Activated T-helper 17 cell treated with anti-CD3 and anti-CD28 coated beads, Interleukin-2, amount 50 U/mL, for 72 hours (primary cell): ENCODE results near the gene A4GALT. TPM values are rescaled to one million over a fixed set of nuclear protein-coding genes. Genes with fewer than 3 reads are reported as not detected.
"Not testable (repeated sequence)": the region's sequence is repeated elsewhere in the genome, so short reads cannot be mapped to it uniquely, and the experiment has no call there.

ENCODE experiments used
- ATAC-seq: fragments of 150-1000 bp; cut with Tn5 transposase; replicated peaks from 2 replicates; pipeline ENCODE4 v1.10.0; 2021; ENCODE audit warnings: mild to moderate bottlenecking, moderate library complexity
- H3K27ac Mint-ChIP-seq: one replicate; pipeline ENCODE4 v1.8.0; 2022; ENCODE audit warnings: mixed read lengths
- H3K27me3 Mint-ChIP-seq: one replicate; pipeline ENCODE4 v1.8.0; 2022; ENCODE audit warnings: mixed read lengths
- H3K36me3 Mint-ChIP-seq: one replicate; pipeline ENCODE4 v1.8.0; 2022; ENCODE audit warnings: low read depth, mild to moderate bottlenecking, mixed read lengths
- H3K4me1 Mint-ChIP-seq: one replicate; pipeline ENCODE4 v1.8.0; 2022; ENCODE audit warnings: mixed read lengths
- H3K4me3 Mint-ChIP-seq: one replicate; pipeline ENCODE4 v1.8.0; 2022; ENCODE audit warnings: mild to moderate bottlenecking, mixed read lengths
- H3K9me3 Mint-ChIP-seq: one replicate; pipeline ENCODE4 v1.8.0; 2022; ENCODE audit warnings: mixed read lengths
- total RNA-seq, 2 donors: library from RNA; stranded (reverse); gene quantifications; one replicate each; pipeline ENCODE4 v1.2.3, GENCODE V29; 2022

A4GALT gene
- total RNA-seq, 2 donors from 2014 or later = 0.19 TPM; not detected in 1

GRCh38 chr22:42686756-42687491 is 33.7 kb downstream of the A4GALT start:
- Mint-ChIP-seq H3K4me3 (no peak overlapping the region), H3K27me3 (no peaks in the 10 kb centered on the region), H3K27ac (no peak overlapping the region), H3K9me3 (no peaks in the 10 kb centered on the region), H3K4me1 (no peaks in the 10 kb centered on the region), H3K36me3 (no peaks in the 10 kb centered on the region)
- ATAC-seq = no peak

GRCh38 chr22:42685941-42686653 is 34.6 kb downstream of the A4GALT start:
- no peaks in the 10 kb centered on the region for H3K9me3 Mint-ChIP-seq
- H3K27ac Mint-ChIP-seq = no peak overlapping the region
- no peaks in the 10 kb centered on the region for H3K36me3 Mint-ChIP-seq
- H3K27me3 Mint-ChIP-seq = no peaks in the 10 kb centered on the region
- no peak overlapping the region for H3K4me3 Mint-ChIP-seq
- ATAC-seq = no peak
- no peaks in the 10 kb centered on the region for H3K4me1 Mint-ChIP-seq

DNA sequence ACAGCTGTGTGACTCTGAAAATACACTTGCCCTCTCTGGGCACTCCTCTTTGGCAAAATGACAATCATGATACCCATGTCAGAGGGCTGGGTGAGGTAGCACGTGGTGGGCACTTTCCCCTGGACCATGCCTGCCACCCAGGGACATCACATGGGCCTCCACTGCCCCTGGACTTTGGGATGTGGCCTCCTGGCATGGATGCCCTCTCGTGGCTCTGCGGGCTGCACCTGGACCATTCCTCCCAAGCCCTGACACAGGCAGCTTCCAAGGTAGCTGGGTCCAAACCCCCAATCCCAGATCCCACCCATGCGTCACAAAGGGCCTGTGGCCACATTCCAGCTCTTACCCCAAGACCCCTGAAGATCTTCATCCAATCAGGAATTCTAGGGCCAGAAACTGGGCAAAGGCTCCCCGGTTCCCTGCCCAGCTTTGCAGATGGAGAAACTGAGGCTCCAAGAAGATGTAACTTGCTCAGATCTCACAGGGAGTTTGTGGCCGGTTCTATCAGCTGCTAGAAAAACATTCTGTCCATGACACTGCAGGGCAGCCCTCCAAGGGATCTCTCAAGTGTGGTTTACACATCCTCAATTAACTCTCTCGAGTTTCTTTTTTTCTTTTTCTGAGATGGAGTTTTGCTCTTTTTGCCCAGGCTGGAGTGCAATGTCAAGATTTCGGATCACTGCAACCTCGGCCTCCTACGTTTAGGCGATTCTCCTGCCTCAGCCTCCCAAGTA is 36.0 kb downstream of the A4GALT start:
- H3K9me3 Mint-ChIP-seq = peaks cover under 1% of the 10 kb centered on the region
- H3K27ac Mint-ChIP-seq = no peak overlapping the region
- no peak overlapping the region for H3K4me3 Mint-ChIP-seq
- no peaks in the 10 kb centered on the region for H3K36me3 Mint-ChIP-seq
- no peaks in the 10 kb centered on the region for H3K4me1 Mint-ChIP-seq
- ATAC-seq = no peak
- H3K27me3 Mint-ChIP-seq = no peaks in the 10 kb centered on the region

- Mint-ChIP-seq H3K9me3 (peaks cover 3% of the 10 kb centered on the region), H3K4me3 (no peak overlapping the region), H3K36me3 (no peaks in the 10 kb centered on the region), H3K4me1 (no peaks in the 10 kb centered on the region), H3K27ac (no peak overlapping the region), H3K27me3 (no peaks in the 10 kb centered on the region)
- no peak for ATAC-seq
Observed at GRCh38 chr22:42683578-42684283, 36.9 kb downstream of the A4GALT start.

DNA sequence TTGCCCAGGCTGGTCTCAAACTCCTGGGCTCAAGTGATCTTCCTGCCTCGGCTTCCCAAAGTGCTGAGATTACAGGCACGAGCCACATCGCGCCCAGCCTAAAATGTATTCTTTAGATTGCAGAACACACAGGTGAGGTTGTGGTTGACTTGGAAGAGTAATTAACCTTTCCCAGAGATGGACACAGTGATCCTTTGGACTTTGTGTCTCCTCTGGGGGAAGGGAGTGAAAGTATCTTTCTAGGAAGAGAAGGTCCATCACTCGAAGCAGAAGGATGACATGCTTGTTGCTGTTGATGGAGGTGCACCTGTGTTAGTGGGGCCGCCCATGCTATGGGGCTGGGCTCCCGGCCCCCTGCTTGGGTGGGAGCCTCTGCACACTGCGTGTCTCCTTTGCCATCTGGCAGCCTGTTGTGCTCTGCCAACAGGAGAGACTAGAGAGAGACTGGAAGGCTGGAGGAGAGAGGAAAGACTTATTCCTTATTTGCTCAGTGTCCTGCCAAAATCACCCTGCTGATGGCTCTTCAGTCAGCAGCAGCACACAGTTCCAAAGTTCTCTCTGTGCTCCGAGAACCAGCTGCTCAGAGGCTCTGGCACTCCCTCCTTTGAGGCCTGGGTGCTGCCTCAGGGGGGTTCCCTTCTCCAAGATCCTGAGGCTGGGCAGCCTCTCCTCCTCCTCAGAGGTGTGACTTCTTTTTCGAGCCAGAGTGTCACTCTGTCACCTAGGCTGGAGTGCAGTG is 38.4 kb downstream of the A4GALT start:
- Mint-ChIP-seq H3K4me3 (no peak overlapping the region), H3K27me3 (no peaks in the 10 kb centered on the region), H3K36me3 (no peaks in the 10 kb centered on the region), H3K27ac (no peak overlapping the region), H3K9me3 (peaks cover 3% of the 10 kb centered on the region), H3K4me1 (no peaks in the 10 kb centered on the region)
- ATAC-seq = no peak

GRCh38 chr22:42680648-42681047 is 40.0 kb downstream of the A4GALT start:
- peak; percentile 74 for ATAC-seq
- Mint-ChIP-seq H3K4me1 (no peaks in the 10 kb centered on the region), H3K9me3 (peaks cover 3% of the 10 kb centered on the region), H3K27ac (no peak overlapping the region), H3K36me3 (no peaks in the 10 kb centered on the region), H3K4me3 (no peak overlapping the region), H3K27me3 (no peaks in the 10 kb centered on the region)

DNA sequence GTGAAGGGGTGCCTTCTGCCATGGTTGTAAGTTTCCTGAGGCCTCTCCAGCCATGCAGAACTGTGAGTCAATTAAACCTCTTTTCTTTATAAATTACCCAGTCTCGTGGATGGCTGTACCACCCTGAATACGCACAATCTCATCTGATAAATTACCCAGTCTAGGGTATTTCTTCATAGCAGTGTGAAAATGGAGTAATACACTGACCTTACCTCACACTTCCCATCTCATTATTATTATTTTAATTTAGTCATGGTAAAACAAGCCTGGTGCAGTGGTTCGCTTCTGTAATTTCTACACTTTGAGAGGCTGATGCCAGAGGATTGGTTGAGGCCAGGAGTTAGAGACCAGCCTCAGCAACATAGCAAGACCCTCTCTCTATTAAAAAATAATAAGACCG is 41.0 kb downstream of the A4GALT start:
- ATAC-seq = no peak
- H3K4me1 Mint-ChIP-seq = no peaks in the 10 kb centered on the region
- peaks cover 3% of the 10 kb centered on the region for H3K9me3 Mint-ChIP-seq
- H3K36me3 Mint-ChIP-seq = no peaks in the 10 kb centered on the region
- no peak overlapping the region for H3K27ac Mint-ChIP-seq
- H3K4me3 Mint-ChIP-seq = no peak overlapping the region
- no peaks in the 10 kb centered on the region for H3K27me3 Mint-ChIP-seq

GRCh38 chr22:42678894-42679293 is 41.8 kb downstream of the A4GALT start:
- H3K9me3 Mint-ChIP-seq = peaks cover 3% of the 10 kb centered on the region
- H3K27ac Mint-ChIP-seq = no peak overlapping the region
- no peak for ATAC-seq
- H3K36me3 Mint-ChIP-seq = no peaks in the 10 kb centered on the region
- no peaks in the 10 kb centered on the region for H3K27me3 Mint-ChIP-seq
- H3K4me3 Mint-ChIP-seq = no peak overlapping the region
- no peaks in the 10 kb centered on the region for H3K4me1 Mint-ChIP-seq

DNA sequence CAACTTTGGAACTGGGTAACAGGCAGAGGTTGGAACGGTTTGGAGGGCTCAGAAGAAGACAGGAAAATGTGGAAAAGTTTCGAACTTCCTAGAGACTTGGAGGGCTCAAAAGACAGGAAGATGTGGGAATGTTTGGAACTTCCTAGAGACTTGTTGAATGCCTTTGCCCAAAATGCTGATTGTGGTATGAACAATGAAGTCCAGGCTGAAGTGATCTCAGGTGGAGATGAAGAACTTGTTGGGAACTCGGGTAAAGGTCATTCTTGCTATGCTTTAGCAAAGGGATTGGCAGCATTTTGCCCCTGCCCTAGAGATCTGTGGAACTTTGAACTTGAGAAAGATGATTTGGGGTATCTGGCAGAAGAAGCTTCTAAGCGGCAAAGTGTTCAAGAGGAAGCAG is 42.7 kb downstream of the A4GALT start:
- not testable (repeated sequence) for H3K36me3 Mint-ChIP-seq, H3K27me3 Mint-ChIP-seq, H3K9me3 Mint-ChIP-seq, H3K4me1 Mint-ChIP-seq, H3K27ac Mint-ChIP-seq, ATAC-seq, H3K4me3 Mint-ChIP-seq

GRCh38 chr22:42676059-42676607 is 44.5 kb downstream of the A4GALT start:
- Mint-ChIP-seq H3K27ac (no peak overlapping the region), H3K27me3 (no peaks in the 10 kb centered on the region), H3K4me3 (no peak overlapping the region), H3K9me3 (peaks cover 3% of the 10 kb centered on the region), H3K4me1 (peaks cover 4% of the 10 kb centered on the region), H3K36me3 (no peaks in the 10 kb centered on the region)
- no peak for ATAC-seq

GRCh38 chr22:42673898-42674401 is 46.7 kb downstream of the A4GALT start:
- no peaks in the 10 kb centered on the region for H3K36me3 Mint-ChIP-seq
- no peak overlapping the region for H3K4me3 Mint-ChIP-seq
- no peak for ATAC-seq
- H3K4me1 Mint-ChIP-seq = peaks cover 10% of the 10 kb centered on the region
- no peaks in the 10 kb centered on the region for H3K9me3 Mint-ChIP-seq
- peak overlapping the region; percentile 52 for H3K27ac Mint-ChIP-seq
- H3K27me3 Mint-ChIP-seq = no peaks in the 10 kb centered on the region

GRCh38 chr22:42673071-42673470 is 47.6 kb downstream of the A4GALT start:
- not testable (repeated sequence) for H3K36me3 Mint-ChIP-seq, ATAC-seq, H3K9me3 Mint-ChIP-seq

GRCh38 chr22:42670921-42671709 is 49.6 kb downstream of the A4GALT start:
- H3K4me3 Mint-ChIP-seq = peak overlapping the region; percentile 30
- peak; percentile 59 for ATAC-seq
- no peaks in the 10 kb centered on the region for H3K36me3 Mint-ChIP-seq
- H3K4me1 Mint-ChIP-seq = peaks cover 10% of the 10 kb centered on the region
- H3K9me3 Mint-ChIP-seq = no peaks in the 10 kb centered on the region
- no peaks in the 10 kb centered on the region for H3K27me3 Mint-ChIP-seq
- H3K27ac Mint-ChIP-seq = peak overlapping the region; percentile 68

More at GRCh38 chr22:42673071-42673470, 47.6 kb downstream of the A4GALT start:
- not testable (repeated sequence) for H3K4me3 Mint-ChIP-seq, H3K27me3 Mint-ChIP-seq, H3K27ac Mint-ChIP-seq
- H3K4me1 Mint-ChIP-seq = peaks cover 10% of the 10 kb centered on the region
